Measurements from ENCODE around the gene UBL3.

- no peak for TF ChIP-seq CTCF (conservative IDR thresholded peaks at IDR 0.05; ENCODE audit: low read depth, low read length)
- TF ChIP-seq EZH2 (IDR thresholded peaks at IDR 0.05; ENCODE audit: low read length, unreplicated experiment) = no peak
These were observed 39.5 kb downstream of the UBL3 start for GRCh38 chr13:29810898-29811297.

Data from PC-3 (cell line).